ENCODE results near the gene AKAP13.
"Not testable (repeated sequence)": the region's sequence is repeated elsewhere in the genome, so short reads cannot be mapped to it uniquely, and the experiment has no call there.

AKAP13 gene

DNA sequence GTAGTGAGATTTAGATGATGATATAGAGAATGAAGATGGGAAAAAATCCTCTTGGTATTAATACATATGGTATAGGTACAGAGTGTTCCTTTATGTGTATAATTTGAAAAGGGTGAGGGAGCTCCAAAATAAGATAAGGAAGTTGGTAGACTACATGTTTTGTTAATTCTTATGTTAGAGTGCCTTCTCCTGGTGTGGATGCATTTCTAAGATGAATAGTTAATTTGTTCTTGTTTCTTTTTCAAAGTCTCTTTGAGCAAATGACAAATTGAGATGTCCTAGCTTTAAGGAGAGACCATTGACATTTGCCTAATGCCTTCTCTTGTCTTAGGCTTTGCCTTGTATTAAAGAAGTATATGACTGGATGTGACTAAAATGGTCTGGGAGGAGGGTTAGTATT lies 34.1 kb downstream of the AKAP13 start:
- no peak for DNase-seq

DNA sequence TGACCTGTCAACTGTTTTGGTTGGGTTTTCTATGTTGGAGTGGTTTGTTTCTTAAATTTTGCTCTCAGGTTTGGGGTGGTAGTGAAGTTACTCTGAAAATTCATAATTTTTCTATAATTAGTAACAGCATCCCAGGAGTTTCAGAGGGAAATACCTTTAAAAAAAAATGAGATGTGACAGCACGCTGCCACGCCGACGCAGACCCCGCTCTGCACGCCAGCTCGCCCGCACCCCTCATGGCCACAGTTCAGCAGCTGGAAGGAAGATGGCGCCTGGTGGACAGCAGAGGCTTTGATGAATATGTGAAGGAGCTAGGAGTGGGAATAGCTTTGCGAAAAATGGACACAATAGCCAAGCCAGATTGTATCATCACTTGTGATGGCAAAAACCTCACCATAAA lies 34.6 kb downstream of the AKAP13 start:
- no peak for DNase-seq

DNA sequence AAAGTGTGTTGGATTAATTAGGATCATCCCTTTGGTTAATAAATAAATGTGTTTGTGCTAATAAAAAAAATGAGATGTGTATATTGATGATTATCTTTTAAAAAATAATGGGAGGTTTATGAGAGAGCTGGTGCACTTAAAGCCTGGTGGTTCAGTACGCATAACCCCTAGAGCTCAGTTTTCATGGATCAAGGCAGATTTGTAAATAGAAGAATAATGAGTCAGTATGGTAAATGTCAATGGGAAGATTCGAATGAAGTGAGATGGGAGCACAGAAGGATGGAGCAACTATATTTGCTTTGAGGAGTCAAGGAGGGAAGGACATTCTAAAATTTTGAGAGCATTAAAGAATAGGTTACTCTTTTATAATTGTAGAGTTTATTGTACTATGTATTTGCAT lies 35.4 kb downstream of the AKAP13 start:
- no peak for DNase-seq

DNA sequence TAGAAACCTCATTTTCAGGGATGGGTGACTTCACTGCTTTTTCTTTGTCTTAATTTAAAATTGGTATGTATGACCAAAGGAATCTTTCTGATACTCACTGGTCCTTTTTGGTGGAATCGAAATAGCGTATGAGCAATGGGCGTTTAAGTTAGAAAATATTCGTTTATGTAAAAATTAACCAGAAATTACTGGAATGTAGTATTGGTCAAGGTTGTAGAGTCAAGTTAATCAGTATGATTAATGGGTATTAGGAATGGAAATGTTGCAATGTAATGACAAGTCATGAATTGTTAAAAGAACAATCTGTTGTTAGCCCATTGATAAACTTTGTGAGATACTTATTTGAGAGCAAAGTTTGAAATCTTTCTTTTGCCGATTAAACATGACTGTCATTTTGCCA lies 36.9 kb downstream of the AKAP13 start:
- no peak for DNase-seq

DNA sequence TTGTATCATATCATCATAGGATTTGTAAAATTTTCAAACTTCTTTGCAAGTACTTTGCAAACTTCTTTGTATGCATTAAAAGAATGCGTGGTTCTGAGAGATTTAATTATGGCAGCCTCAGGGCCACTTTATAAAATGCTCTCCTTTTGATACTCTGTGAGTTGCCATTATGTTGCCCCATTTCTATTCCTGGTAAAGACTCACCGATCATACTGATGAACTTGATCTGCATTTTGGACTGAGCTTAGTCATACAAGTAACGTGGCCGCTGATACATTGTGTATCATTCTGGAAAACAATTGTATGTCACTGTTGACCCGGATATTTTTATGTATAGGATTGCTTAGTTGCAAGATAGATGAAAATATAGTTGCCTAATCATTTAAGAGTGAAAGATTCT lies 38.8 kb downstream of the AKAP13 start:
- no peak for DNase-seq

DNA sequence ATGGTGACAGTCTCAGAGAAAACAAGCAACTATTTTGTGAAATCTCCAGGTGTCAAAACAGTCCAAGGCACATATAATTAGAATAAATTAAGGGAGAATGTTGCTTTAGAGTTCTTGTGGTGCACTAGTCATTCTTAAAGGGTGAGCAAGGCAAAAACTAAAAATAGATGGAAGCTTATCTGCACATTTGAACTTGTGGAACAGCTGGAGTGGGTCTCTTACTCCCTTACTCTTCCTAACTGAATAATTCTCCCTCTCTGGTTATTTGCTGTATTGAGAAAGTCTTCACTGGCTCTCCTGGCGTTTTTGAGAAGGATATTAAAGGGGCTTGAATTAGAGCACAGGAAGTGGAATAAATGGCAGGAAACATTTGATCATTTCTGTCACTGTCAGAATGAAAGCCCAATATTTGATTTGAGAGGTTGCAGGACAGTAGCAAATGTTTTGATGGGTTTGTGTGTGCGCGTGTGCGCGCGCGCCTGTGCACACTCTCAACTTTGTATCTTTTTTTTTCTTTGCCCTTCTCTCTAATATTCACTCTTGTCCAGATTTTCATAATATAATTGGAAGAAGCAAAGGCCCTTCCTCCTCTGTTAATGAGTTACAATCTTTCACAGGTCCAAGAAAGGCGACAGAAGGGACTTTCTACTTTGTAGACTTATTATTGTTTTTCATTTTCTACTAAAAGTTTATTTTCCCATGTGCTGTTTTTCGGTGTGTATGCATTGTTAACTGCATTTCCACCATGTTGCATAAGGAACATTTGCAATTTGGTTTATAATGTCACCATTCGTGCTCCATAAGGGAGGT lies 40.9 kb downstream of the AKAP13 start:
- no peak for DNase-seq

DNA sequence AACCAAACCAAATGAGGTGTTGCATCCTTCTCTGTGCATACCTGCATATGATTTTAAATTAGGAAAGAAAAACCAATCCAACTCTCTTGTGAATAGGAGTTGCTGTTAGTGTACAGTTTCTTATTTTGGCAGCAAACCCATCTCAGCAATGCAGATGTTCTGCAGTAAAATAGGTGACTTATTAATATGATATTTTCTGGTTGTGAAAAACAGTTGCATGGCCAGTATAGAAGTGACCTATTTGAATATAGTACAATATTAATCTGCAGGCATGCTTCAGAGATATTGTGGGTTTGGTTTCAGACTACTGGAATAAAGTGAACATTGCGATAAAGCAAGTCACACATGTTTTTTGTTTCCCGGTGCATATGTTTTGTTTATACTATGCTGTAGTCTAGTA lies 42.2 kb downstream of the AKAP13 start:
- DNase-seq, result no peak

DNA sequence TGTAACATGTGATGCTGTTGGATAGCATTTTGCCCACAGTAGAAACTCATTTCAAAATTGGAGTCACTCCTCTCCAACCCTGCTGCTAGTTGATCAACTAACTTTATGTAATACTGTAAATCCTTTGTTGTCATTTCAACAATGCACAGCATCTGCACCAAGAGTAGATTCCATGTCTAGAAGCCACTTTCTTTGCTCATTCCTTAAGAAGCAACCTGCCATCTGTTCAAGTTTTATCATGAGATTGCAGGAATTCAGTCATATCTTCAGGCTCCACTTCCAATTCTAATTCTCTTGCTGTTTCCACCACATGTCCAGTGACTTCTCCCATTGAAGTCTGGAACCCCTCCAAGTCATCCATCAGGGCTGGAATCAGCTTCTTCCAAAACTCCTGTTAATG lies 42.9 kb downstream of the AKAP13 start:
- no peak for DNase-seq

DNA sequence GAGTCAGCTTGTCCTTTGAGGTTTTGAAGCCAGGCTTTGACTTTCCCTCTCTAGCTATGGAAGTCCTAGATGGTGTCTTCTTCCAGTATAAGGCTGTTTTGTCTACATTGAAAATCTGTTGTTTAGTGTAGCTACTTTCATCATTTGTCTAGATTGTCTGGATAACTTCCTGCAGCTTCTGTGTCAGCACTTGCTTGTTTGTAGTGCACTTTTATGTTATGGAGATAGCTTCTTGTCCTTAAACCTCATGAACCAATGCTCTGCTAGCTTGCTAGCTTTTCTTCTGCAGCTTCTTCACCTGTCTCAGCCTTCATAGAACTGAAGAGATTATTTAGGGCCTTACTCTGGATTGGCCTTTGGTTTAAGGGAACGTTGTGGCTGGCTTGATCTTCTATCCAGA lies 43.8 kb downstream of the AKAP13 start:
- no peak for DNase-seq

DNA sequence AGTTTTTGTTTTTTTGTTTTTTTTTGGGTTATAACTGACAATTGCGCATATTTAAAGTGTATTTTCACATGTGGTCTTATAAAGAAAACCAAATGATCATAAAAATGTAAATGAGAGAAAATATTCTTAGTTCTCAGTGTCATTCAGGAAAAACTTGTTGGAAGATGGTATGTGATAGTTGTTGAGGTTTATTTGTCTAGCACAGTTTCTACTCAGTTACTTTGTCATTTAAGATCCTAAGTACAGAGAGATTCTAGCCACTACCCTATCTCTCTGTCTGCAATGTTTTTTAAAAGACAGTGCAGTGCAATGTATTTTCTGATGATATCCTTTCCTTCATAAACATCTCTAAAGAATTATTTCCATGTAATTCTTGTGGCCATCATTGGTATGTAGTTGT lies 46.1 kb downstream of the AKAP13 start:
- no peak for DNase-seq

DNA sequence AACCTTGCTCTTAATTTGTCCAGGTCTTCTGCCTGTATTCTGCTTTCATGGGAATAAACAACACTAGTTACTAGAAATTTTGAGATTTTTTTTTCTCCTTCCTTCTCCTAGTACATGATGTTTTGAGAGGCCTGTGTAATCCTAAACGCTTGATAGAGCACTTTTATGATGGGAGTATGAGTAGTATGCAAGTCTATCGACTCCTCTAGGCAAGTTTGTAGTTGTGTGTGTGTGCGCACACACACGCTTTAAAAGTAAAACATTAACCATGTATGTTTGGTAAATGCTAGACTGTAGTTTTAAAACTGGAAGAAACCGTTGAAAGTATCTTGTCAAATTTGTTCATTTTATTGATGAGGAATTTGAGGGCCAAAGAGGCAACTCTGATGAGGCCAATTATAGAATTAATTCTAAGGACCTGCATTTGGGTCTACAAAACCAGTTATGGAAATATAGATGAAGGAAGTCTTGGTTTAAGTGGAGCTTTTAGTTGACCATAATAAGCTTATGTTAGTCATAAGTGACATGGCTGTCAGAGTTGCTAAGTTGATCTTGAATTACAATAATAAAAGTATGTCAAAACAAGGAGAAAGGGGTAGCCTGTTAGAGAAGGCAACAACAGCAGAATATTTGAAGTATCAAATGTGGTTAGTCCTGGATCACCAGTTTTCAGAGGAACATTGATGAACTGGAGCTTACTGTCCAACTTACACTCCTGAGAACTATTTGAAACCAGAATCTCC lies 47.1 kb downstream of the AKAP13 start:
- no peak for DNase-seq

DNA sequence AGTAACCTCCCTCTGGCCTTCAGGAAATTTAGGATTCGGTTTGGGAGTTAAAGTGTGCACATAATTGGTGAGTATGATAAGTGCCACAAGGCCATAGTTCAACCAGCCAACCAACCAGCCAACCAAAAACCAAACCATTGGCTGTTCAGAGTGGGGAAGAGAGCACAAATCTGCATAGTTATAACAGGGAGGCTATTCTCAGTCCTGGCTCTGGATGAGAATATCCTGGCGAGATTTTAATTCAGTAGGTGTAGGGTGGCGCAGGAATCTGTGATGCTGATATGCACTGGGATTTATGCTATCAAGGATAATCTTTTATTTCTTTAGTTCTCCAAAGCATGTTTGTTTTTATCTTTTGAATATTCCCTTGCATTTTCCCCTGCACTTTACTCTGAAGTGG lies 49.1 kb downstream of the AKAP13 start:
- DNase-seq, result no peak

DNA sequence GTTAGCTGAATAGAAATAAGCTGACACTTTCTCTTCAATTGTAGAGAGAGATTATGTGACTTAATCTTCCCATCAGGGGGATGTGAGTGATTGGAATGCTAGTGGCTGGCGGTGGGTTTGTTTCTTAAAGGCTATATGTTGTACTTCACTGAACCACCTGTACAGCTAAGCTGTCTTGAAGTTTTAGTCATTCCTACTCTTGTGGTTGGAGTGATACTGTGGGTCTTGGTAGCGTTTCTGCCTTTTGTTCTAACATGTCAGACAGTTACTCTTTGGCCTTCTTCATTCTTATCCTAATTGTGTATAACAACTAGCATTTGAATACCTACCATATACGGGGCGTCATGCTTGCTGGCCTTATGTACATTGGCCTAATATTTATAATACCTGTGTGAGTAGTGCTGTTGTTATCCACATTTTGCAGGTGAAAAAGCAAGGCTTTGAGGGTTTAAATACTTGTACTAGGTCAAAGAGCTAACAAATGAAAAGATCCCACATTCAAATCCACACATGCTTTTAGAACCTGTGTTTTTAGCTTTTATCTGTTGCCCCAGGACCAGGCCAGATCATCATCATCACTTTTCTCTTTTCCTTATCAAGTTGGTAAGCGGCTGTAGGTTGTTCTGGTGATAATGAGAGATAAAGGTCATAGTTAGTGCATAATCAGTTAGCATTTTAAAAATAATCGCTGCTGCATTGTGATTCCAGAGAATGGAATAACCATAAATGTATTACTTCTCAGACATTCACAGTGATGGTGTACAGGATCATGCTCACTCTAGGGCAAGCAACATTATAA lies 50.2 kb downstream of the AKAP13 start:
- DNase-seq, result no peak

DNA sequence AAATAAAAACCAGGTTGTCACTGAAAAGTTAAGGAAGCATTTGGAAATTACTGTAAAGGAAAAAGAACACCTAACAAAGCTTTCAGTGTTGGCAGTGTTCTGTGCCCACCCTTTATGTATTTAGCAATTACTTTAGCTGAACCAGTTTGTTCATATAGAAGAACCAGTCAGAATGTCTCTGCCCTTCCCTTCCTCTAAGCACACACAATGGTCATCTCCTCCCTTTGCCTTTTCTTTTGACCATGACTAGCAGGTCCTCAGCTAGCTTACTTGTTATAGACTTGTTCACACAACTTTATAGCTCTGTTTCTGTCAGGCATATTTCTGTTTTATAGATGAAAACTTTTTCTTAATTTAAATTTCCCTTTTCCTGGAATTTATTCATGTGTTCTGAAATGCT lies 59.6 kb downstream of the AKAP13 start:
- DNase-seq, result no peak

DNA sequence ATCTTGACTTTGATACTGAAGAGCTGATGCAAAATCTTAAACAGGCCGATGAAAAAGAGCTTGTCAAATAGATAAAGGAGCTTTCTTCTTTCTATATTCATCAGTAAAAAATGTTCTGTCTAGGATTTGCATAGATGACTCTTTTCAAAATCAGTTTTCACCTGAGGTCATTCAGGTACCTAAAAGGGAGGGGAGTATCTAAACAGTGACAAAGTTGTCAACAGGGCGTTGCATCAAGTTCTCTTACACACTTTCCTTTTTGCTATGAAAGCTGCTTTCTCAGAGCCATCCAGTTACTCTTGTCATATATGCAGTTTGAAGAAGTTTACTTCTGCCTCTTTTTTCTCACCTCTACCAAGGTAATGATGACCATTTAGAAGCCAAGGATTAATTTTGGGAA lies 60.0 kb downstream of the AKAP13 start:
- DNase-seq, result no peak

DNA sequence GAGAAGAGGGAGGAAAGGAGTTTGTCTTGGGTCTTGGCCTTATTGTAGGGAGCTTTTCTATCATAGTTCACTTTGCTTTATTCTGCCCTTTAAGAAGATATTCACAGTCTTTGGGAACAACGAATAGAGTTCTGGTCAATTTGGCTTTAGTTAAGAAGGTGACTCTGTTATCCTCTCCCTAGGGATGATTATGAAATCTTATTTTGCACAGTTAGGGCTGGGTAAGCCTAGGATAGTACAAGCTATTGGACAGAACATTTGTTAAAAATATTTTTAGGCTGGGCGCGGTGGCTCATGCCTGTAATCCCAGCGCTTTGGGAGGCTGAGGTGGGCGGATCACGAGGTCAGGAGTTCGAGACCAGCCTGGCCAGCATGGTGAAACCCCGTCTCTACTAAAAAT lies 61.5 kb downstream of the AKAP13 start:
- not testable (repeated sequence) for DNase-seq

DNA sequence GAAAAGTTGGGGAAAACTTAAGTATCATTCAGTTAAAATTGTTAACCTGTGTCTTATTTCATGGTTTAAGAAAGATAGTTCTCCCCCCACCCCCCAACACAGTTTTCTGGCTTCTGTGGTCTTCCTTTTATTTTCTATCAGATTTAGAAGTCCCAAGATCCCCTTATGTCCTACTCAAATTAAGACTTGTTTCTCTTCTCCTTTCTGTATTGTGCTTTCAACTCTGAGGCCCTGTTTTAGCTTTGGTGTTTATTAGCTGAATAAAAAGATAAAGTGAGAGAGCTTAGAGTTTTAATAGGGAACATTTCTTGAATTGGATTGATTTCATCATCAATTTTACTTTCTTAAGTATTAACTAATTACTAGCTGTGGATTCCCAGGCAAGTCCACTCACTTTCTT lies 62.6 kb downstream of the AKAP13 start:
- no peak for DNase-seq

DNA sequence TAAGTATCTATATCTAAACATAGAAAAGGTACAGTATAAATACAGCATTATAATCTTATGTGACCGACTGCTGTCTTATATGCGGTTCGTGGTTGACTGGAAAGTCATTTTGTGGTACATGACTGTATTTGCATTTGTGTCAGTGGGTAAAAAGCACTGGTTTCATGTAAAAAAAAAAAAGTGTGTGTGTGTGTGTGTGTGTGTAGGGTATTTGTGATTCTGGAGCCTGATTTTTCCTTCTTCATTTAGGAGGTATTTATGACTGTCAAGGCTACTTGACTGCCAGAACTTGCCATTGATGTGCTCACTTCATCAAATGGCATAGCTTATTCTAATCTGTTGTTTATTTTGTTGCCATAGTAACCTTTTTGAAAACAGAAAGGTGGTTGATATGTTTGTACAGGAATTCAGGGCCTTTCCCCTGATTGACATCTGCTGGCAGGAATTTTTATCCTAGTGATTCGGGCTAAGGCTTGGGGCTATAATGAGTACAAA lies 63.2 kb downstream of the AKAP13 start:
- no peak for DNase-seq

DNA sequence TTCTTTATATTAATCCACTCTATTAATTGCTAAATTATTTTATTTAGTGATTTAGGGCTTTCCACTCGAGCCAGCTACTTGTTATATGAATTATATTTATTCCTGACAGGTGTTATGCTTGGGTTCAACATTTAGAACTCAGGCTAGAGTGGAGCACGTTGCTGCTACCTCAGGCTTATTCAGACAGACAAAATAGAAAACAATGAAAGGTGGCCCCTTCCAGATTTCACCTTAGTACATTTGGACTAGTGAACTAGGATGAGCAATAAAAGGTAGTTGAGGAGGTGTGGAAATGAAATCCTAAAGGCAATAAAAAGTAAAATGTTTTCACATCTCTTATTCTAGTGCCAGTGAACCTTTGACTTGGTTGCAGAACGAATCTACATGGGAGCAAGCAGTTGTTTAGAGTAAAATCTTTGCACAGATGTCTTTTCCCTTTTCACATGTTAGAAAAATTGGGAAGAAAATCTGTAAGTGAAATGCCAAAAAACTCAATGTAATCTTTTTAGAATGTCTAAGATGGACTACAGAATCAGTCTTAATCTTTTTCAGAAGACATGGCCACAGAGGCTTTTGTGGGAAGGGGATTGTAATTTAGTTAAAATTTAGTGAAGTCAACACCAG lies 63.8 kb downstream of the AKAP13 start:
- DNase-seq, result no peak

DNA sequence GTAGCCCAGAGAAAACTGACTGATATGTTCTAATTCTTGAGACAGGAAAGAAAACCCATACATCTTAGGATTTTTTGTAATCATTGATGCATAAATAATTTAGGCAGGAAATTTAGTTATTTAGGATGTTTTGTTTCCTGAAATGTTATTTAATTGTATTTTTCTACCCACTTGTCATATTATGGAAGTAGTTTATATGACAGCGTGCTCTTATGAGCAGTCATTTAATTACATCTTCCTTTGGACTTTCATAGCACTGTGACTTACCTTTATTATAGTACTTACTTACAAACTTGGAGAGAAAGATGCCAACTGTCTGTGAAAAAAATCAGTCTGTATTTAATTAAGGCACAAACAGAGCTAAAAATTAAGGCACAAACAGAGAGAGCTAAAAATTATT lies 65.0 kb downstream of the AKAP13 start:
- DNase-seq, result no peak

DNA sequence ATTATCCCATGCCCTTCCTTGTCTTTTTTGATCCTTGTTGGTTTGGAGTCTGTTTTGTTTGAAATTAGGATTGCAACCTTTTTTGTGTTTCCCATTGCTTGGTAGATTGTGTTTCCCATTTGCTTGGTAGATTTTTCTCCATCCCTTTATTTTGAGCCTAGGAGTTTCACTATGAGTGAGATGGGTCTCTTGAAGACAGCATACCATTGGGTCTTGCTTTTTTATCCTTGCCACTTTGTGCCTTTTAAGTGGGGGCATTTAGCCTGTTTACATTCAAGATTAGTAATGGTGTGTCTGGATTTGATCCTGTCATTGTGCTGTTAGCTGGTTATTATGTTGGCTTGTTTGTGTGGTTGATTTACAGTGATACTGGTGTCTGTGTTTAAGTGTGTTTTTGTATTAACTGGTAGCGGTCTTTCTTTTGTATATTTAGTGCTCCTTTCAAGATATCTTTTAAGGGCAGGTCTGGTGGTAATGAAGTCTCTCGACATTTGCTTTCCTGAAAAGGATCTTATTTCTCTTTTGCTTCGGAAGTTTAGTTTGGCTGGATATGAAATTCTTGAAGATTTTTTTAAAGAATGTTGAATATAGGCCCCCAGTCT lies 70.8 kb downstream of the AKAP13 start:
- no peak for DNase-seq

DNA sequence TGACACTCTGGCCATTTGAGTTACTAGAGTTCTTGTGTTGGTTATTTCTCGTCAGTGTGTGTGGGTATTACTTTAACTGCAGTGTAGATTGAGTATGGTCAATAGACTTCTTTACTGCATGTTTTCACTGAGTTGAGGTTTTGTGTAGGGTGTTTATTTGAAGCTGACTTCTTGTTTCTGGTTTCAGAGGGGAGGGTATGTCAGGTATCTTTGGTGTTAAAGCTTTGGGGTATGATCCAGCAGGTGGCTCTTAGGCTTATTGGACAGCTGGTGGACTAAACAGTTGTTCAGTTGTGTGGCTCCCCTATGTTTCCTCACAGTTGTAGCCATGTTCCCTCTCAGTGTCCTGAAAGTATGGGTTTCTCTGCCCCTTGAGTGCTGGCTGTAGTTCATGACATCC lies 72.0 kb downstream of the AKAP13 start:
- no peak for DNase-seq
